Calu3 (cell line): ENCODE results near the gene ARPC5L. TPM values are rescaled to one million over a fixed set of nuclear protein-coding genes. Genes with fewer than 3 reads are reported as not detected.

Source experiments
- BruUV-seq: library from RNA; stranded (reverse); fragments of 400-500 nt; replicated peaks from 2 replicates; lab custom pipeline; 2021; lab: Mats Ljungman, UMichigan
- CTCF ChIA-PET: fragments of 300-600 bp; sonication (Branson Sonifier 250); formaldehyde crosslinking; loops from one replicate; lab custom pipeline; 2022; ENCODE audit warnings: antibody characterized with exemption; lab: Charles Lee
- DNase-seq: peaks from one replicate; pipeline ENCODE4 v3.0.0; 2022
- H3K27ac Mint-ChIP-seq: one replicate; pipeline ENCODE4 v1.8.0; 2022; ENCODE audit warnings: mixed read lengths; ENCODE audit not compliant: unreplicated experiment
- H3K27me3 Mint-ChIP-seq: one replicate; pipeline ENCODE4 v1.8.0; 2022; ENCODE audit warnings: mixed read lengths; ENCODE audit not compliant: unreplicated experiment
- H3K36me3 Mint-ChIP-seq: one replicate; pipeline ENCODE4 v1.8.0; 2022; ENCODE audit warnings: mild to moderate bottlenecking, moderate library complexity, mixed read lengths; ENCODE audit not compliant: insufficient read depth, unreplicated experiment
- H3K4me1 Mint-ChIP-seq: one replicate; pipeline ENCODE4 v1.8.0; 2022; ENCODE audit warnings: mild to moderate bottlenecking, low read depth, mixed read lengths; ENCODE audit not compliant: unreplicated experiment
- H3K4me3 Mint-ChIP-seq: one replicate; pipeline ENCODE4 v1.8.0; 2022; ENCODE audit warnings: mild to moderate bottlenecking, low read depth, moderate library complexity, mixed read lengths; ENCODE audit not compliant: unreplicated experiment
- H3K9me3 Mint-ChIP-seq: one replicate; pipeline ENCODE4 v1.8.0; 2022; ENCODE audit warnings: low read depth, mixed read lengths; ENCODE audit not compliant: unreplicated experiment
- CTCF ChIP-seq: fragments of 200-600 bp; IDR thresholded peaks from one replicate; pipeline ENCODE4 v1.8.0; 2022; ENCODE audit warnings: antibody characterized with exemption; ENCODE audit not compliant: unreplicated experiment
- intact Hi-C: fragments of 100-400 bp; cut with micrococcal nuclease; formaldehyde crosslinking; loops from one replicate; pipeline ENCODE4 v1.10.0; 2022; ENCODE audit not compliant: unreplicated experiment
- total RNA-seq: library from RNA; stranded (reverse); gene quantifications from 2 replicates; pipeline ENCODE4 v1.2.3, GENCODE V29; 2022

The ARPC5L gene
- total RNA-seq, 1 experiment from 2014 or later, result 33.2 TPM

DNA sequence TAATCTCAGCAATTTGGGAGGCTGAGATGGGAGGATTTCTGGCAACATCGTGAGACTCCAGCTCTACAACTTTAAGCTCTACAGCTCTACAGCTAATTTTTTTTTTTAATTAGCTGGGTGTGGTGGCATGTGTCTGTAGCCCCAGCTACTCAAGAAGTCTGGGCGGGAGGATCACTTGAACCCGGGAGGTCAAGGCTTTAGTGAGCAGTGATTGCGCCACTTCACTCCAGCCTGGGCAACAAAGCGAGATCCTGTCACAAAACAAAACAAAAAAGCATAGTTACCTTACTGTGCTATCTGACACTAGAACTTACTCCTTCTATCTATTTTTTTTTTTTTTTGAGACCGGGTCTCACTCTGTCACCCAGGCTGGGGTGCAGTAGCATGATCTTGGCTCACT, 15.0 kb upstream of the ARPC5L start:
- Mint-ChIP-seq H3K9me3 (no peaks in the 10 kb centered on the region), H3K4me1 (no peaks in the 10 kb centered on the region), H3K36me3 (no peaks in the 10 kb centered on the region), H3K4me3 (no peak overlapping the region), H3K27ac (no peak overlapping the region), H3K27me3 (no peaks in the 10 kb centered on the region)
- no peak for DNase-seq
- BruUV-seq, result no TSS peak
- no peak for TF ChIP-seq CTCF
- CTCF ChIA-PET, result no interaction called here
- intact Hi-C loops, result no loop called here

DNA sequence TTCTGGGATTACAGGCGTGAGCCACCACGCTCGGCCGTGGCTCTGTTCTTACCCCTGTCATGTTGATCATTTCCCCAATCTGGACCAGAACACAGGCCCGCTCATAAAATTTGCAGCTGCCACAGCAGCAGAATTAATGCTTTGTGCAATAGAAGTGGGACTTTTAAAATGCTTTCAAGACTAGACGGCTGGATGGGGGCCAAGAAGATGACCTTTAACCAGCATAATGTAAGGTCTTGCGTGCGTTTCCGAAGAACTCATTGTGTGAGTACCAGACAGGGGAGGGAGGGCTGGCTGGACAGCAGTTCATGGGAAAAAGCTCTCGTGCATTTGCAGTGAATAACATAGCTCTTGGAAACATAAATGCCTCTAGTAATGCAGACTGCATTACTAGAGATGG, 12.1 kb upstream of the ARPC5L start:
- BruUV-seq, result no TSS peak
- Mint-ChIP-seq H3K9me3 (no peaks in the 10 kb centered on the region), H3K4me1 (no peaks in the 10 kb centered on the region), H3K36me3 (peaks cover 6% of the 10 kb centered on the region), H3K27ac (no peak overlapping the region), H3K4me3 (no peak overlapping the region), H3K27me3 (no peaks in the 10 kb centered on the region)
- CTCF ChIA-PET, result no interaction called here
- intact Hi-C loops, result loop anchor here (5.0 kb wide), 1 partner anchor 38 kb away; no protein-coding TSS in a partner anchor
- TF ChIP-seq CTCF, result no peak
- DNase-seq, result no peak

GRCh38 chr9:124852121-124852828, 9.7 kb upstream of the ARPC5L start:
- Mint-ChIP-seq H3K4me1 (no peaks in the 10 kb centered on the region), H3K27ac (no peak overlapping the region), H3K27me3 (no peaks in the 10 kb centered on the region), H3K9me3 (no peaks in the 10 kb centered on the region), H3K36me3 (peaks cover 29% of the 10 kb centered on the region), H3K4me3 (peak overlapping the region; percentile 66)
- no TSS peak for BruUV-seq
- no peak for TF ChIP-seq CTCF
- no peak for DNase-seq
- intact Hi-C loops, result loop anchor here (1.0 to 5.0 kb wide), 3 partner anchors 40 to 78 kb away; no protein-coding TSS in a partner anchor
- CTCF ChIA-PET, result interaction anchor here (1.0 to 4.0 kb wide), 9 partner anchors 9 to 80 kb away, joined by 3 to 80 read pairs (median 5); partner anchors contain the start of genes ARPC5L, NR6A1, OLFML2A and RPL35

DNA sequence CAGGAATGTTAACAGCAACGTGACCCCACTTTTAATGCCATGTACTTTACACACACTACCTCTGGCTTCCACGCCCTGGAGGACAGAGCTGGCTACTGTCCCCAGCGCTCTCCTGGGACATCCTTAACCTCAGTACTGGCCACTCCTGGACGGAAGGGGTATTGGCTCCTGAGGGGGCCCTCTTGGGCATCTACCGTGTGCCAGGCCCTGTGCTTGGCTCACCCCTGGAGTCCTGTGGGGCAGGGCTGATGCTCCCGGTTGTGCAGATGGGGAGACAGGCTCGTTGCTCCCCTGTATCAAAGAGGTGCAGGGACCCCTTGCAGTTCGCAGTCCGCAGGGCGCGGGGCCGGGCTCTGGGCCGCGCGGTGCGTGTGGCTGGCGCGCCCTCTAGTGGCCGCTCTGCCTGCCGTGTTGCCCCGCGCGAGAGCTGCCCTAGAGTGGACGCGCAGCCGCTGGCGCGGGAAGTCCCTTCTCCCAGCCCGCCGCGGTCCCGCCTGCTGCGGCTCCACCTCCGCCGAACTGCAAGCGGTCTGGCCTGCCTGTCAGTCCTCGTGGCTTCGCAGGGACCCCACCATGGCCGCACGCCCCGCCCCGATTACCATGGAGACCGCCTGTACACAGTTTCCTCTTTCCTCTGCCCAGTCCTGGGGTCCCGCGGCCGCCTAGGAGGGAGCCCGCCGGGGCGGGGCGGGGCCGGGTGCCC, 8.9 kb upstream of the ARPC5L start, which contains the start of gene WDR38:
Gene WDR38, plus strand, starts transcription at position 632 of the 703 bp plus-strand sequence. CDS start 72 bp downstream, outside the sequence.
- peak; percentile 92 for TF ChIP-seq CTCF
- CTCF ChIA-PET, result interaction anchor here (0.6 to 4.0 kb wide), 15 partner anchors 8 to 432 kb away, joined by 3 to 80 read pairs (median 4); partner anchors contain the start of genes ARPC5L, NR6A1, OLFML2A and RPL35
- peaks cover 36% of the 10 kb centered on the region for H3K36me3 Mint-ChIP-seq
- DNase-seq, result peak; percentile 70
- intact Hi-C loops, result loop anchor here (1.0 to 5.0 kb wide), 3 partner anchors 41 to 79 kb away; no protein-coding TSS in a partner anchor
- no peaks in the 10 kb centered on the region for H3K27me3 Mint-ChIP-seq
- no peaks in the 10 kb centered on the region for H3K4me1 Mint-ChIP-seq
- no TSS peak for BruUV-seq
- H3K9me3 Mint-ChIP-seq, result no peaks in the 10 kb centered on the region
- H3K27ac Mint-ChIP-seq, result peak within 1 kb of the TSS; percentile 27
- H3K4me3 Mint-ChIP-seq, result peak within 1 kb of the TSS; percentile 66
